HG03064 (cell line): ENCODE measurements around the gene HS6ST2.
"Not testable (repeated sequence)": the region's sequence is repeated elsewhere in the genome, so short reads cannot be mapped to it uniquely, and the experiment has no call there.

Experiments
- ATAC-seq: cut with Tn5 transposase; IDR thresholded peaks from one replicate; pipeline ENCODE4 v1.9.1; 2021; ENCODE audit warnings: low read depth; ENCODE audit not compliant: unreplicated experiment

The HS6ST2 gene

DNA sequence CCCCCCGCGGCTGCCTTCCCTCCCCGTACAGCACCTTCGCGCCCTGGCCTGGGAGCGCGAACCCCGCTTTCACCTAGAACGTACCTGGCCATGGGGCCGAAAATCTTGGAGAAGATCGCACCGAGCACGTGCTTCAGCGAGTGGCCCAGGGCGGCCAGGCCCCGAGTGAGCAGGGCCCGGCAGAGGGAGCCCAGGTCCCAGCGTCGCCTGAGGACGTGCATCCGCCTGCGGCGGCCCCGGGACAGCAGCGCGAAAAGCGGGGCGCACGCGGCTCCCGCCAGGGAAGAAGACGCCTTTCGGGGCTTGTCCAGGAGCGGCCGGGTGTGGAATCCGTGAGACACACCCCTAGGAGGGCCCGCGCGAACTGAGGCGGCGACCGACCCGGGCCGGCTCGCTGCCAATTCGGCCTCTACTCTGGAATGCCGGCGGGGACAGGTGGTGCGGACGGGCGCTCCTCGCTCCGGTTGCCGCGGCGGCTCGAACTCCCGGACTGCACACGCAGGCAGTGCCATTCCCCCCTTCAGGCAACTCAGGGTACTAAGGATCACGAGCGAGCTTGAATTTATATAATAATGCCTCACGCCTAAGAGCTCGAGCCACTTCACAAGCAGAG is at the start of gene HS6ST2:
Gene HS6ST2 (minus strand): TSS at position 539 of the 613 bp plus-strand sequence.
- ATAC-seq: no peak

DNA sequence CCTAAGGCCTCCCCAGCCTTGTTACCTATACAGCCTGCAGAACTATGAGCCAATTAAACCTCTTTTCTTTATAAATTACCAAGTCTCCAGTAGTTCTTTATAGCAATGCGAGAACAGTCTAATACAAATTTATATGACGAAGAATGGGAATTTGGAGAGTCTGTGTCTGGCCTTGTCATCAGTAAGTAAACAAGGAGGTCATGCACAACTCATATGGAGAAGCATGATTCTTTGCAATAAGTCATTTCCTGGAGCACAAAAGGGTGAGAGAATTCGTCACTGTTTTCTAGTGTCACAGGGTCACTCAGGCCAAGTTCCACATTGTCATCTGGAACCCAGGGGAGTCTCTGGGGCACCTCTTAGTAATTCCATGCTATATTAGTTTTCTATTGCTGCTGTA is 49.0 kb upstream of the HS6ST2 start:
- no peak for ATAC-seq

DNA sequence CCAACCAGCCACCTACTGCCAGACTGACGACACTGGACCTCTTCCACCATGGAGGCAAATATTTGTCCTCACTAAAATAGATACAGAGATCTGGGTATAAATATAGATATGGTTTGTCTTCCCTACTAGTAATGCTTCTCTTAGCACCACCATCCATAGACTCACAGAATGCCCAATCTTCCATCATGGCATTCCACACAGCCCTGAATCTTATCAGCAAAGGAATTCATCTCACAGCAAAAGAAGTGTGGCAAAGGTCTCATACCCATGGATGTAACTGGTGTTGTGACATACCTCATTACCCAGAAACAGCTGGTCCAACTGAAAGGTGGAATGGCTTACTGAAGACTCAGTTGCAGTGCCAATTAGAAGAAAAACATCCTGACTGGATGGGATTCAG is 47.2 kb upstream of the HS6ST2 start:
- ATAC-seq: no peak

DNA sequence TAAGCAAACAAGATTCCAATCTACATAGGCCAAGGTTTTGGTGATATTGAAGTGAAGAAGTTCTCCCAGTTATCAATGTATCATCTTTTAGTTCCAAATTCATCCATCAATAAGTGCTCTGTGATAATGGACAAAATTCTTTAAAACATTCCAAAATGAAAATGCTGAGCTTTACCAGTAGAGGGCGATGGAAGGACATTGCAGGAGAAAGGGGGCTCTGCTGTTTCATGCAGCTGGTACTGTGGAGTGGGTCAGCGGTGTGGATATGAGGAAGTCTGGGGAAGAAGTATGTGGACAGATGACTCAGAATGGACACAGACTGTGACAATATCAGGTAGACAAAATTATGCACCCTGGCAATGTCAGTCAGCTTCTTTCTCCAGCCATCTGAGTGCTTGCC is 46.6 kb upstream of the HS6ST2 start:
- ATAC-seq: no peak

DNA sequence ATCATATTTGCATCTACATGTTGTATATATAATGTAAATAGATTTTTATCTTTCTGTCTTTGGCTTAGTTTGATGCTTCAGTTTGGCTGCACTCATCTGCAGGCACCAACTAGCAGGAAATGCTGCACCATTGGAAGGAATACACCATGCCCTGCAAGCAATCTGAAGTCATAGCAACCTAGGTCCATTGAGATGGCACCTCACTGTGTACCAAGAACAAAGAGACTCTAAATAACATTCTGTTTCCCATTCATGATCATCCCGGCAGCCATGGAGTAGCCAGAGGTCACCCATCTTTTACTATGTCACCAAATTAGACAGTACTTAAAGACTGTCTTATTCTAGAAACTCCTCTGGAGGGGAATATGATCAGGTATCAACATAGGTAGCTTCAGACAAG is 40.8 kb upstream of the HS6ST2 start:
- ATAC-seq: no peak

DNA sequence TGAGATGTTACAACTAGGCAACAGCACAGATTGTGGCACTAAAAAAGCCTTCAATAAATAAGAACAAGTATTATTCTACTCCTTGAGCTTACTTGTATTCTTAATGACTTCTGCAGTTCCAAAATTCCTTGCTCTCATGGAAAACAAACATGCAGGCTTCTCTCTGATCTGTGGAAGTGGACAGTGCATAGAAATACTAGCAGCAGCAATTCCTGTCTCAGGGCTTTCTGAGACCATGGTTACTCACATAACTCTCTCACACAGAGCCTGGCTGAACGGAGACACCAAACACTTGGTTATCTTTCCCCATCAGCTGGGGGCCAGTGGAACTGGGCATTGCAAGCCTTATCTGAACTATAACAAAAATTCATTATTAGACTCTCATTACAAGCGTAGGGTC is 32.4 kb upstream of the HS6ST2 start:
- ATAC-seq: no peak

DNA sequence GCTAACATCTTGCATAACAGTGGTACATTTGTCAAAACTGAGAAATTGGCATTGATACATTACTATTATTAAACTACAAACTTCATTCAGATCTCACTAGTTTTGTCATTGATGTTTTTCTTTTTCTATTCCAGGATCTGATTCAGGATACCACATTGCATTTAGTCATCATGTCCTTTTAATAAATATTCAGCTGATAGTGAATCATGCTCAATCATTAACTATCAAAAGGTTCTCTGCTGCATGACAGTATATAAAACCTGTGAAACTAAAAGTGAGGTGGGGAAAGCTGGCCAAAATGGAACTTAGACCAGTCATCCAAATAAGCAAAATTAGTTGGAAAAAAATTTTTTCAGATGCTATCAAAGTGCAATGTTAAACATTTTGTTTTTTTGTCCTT is 28.1 kb upstream of the HS6ST2 start:
- ATAC-seq: no peak

DNA sequence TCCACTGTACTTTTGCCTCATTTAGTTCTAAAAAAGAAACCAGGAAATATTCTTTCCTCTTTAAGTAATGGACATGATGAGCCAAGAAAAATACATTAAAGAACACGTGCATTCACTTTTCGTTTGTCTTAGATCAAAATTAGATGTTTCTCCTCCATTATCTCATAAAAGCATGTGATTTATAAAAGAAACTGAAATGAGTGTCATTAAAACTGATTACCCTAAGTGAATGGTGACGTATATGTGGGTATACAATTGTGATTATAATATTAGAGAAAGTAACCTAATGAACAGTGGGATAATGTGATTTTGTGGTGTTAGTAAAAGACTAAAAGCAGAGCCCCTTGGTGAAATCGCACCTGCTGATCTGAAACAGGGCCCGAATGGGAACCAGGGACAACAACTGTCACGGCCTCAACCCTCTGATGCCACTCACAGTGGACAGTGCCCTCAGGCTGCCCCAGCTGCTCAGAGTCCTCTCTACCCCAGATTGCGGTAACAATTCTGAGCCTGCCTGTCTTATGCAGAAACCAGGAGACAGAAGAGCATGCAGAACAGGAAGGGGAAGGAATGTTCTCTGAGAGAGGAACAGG is 25.7 kb upstream of the HS6ST2 start:
- no peak for ATAC-seq

DNA sequence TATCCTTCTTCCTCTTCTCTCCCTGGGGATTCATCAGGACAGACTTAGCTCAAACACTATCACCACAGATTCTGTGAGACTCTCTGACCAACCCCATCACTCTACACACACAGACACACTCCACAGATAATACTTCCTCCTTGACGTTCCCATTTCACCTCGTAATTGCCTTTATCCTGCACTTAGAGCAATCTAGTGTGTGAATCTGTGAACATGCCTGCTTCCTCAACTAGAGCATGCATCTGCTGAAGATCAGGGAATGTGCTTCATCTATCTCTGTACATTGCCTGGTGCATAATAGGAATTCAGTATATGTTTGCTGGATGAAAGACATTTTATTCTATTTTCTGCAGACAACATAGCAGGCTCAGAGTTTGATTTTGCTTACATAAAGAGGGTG is 25.1 kb upstream of the HS6ST2 start:
- no peak for ATAC-seq

DNA sequence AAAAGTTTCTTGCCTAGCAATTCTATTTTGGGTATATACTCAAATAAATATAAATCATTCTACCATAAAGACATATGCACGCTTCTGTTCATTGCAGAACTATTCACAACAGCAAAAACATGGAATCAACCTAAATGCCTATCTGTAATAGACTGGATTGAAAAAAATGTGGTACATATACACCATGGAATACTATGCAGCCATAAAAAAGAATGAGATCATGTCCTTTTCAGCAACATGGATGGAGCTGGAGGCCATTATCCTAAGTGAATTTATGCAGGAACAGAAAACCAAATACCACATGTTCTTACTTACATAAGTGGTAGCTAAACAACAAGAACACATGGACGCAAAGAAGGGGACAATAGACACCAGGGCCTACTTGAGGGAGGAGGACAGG is 21.6 kb upstream of the HS6ST2 start:
- not testable (repeated sequence) for ATAC-seq

DNA sequence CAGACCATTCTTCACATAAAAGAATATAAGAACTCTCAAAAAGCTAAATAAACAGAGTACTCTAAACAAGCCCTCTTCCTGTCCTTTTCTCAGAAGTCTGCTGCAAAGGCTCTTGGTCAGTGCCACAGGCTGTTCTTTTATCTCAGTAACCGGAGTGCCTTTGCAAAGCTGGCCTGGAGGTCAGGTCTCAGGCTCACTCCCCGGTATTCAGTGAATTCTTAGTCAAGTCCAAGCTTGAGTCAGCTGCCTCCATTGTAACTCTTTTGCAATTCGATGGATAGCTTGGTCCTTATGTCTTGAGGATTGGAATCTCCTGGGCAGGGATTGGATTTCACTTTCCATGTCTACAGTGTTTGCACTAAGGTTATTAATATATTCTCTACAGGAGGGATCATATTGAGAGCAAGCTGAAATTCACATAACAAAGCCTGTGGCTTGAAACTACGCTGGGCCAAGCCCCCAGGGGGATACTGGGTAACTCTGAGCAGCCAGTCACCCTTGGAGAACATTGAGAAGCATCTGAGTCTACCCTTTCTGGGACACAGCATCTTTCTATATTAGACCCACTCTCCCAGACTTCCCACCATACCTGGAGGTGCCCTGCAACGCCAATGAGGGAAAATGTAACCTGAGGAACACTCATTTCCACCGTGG is 10.0 kb upstream of the HS6ST2 start:
- no peak for ATAC-seq

DNA sequence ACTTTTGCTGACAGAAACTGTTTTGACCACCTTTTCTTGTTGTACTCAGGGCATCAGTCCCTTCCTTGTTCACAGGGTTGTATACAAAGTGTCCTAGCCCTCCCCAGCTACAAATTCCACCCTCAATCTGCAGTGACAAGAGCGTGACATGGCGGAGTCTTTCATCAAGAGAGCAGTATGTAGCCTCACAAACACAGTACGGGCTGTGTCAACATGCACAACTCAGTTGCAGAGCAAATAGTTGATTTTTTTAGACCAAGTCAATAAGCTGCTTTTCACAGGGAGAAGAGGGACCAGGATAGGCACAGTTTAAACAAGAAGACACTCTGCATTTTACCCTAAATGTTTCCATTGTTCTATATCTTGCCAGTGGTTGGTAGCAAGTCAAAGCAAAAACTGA is 8.6 kb upstream of the HS6ST2 start:
- no peak for ATAC-seq

DNA sequence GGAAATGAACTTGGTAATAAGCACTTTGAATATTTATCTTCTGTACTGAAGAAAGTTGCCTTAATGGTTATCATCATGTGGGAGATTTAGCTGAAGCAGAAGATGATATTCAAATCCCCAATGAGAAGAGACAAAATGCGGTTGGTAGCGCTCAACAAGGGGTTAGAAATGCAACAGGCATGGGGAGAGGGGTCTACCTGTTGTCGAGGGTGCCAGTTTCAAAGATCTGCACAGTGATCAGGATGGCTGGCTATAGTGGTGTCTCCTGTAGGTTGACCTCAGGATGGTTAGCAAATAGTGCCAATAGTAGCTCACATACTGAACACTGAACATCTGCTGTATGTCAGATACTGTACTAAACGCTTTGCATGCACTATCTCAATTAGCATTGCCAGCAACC is 7.0 kb upstream of the HS6ST2 start:
- ATAC-seq: no peak

DNA sequence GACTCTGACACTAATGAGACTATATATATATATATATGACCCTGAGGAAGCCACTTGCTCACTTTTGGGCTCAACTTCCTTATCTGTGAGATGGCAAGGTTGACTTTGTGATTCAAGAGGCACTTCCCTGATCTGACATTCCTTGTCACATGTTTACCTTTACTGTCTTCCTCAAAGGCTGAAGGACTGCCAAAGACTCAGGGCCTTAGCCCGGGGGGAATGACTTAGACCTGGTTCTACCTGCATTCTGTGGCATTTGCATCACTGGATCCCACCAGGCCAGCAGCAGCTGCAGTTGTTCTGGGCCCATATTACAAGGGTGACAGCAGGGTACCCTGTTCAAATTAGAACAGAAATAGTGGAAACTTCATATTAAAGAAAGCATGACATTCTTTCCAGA is 3.1 kb upstream of the HS6ST2 start:
- no peak for ATAC-seq

DNA sequence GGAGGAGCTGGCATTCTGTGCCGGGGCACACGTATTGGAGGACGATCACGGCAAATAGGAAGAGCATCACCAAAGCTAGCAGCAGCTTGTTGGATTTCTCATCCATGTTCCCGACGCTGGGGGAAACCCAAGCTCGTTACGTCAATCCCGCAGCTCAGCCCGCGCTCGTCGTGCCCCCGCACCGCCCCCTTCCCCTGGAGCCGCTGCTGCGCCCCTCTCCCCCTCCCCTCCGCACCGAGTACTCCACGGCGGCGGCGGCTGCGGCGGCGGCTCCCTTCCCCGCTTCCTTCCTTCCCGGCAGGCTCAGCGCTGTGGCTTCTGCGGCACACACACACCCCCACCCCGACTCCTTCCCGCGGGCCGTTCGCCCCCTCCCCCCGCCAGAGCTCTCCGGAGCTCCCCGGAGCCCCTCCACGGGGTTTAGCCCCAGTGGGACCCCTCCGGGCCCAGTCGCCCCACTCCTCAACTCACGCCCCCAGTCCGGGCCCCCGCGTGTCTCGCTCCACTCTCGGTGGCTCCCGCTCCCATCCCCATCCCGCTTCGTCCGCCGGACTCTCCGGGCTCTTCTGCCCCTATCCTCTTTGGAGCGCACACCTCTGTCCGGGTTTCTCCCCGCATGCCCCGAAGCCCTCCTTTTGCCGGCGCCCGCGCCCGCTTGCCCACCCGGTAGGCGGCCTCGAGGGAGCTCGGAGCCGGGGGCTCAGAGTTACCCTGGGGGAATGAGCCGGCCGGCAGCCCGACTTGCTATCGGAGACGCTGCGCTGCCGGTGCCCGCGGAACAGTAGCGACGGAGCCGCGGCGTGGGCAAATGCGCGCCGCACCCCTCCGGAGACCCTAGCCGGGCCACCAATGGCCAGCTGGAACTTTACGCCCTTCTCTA is 978 bp downstream of the HS6ST2 start:
- no peak for ATAC-seq

DNA sequence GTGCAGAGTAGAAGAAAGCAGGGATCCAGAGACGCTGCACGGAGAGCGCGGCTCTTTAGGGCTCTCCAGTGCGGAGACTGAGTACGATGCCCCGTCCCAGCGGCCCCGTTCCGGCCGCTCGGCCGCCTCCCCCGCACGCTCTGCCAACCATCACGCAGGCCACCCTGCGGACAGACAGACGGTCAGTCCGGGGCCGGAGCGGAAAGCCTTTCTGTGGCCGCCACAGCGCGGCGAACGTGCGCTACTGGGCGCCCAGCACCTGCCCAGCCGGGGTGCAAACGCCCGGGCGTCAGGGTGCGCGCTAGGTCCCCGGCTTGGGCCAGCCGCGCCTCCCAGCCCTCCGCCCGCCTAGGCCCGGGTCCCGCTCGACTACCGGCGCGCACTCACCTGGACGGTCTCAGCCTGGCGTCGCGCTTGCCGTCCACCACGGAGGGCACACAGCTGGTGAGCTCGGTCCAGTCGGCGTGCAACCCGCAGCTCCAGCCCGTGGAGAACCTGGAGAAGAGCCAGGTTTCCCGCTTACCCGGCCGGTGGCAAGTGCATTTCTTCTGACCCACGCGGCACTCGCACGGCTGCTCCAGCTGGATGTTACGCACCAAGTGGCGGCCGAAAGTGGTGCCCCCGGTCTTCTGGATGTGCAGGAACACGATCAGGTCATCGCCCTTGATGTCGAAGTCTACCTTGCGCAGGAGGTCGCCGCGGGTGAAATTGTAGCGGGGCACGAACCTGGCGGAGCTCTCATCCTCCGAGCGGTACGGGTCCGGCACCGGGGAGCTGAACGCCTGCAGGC is 1.8 kb downstream of the HS6ST2 start:
- ATAC-seq: no peak

DNA sequence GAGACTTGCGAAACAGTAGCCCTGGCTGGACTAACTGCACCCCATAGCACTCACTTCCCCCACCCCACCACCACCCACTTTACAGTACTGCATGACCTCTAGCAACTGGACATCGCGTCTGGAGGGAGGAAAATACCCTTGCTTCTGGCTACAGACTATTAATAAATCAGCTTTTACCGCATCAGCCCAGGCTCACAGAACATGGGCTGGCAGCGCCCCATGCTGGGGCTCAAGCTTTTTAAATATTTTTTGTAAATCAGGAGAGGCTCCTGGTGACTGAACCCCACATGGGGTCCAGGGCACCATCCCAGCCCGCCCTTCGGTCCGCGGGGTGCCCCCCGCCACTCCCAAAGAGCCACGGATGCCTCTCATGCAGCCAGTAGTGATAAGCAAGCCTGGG is 2.7 kb downstream of the HS6ST2 start:
- ATAC-seq: no peak

DNA sequence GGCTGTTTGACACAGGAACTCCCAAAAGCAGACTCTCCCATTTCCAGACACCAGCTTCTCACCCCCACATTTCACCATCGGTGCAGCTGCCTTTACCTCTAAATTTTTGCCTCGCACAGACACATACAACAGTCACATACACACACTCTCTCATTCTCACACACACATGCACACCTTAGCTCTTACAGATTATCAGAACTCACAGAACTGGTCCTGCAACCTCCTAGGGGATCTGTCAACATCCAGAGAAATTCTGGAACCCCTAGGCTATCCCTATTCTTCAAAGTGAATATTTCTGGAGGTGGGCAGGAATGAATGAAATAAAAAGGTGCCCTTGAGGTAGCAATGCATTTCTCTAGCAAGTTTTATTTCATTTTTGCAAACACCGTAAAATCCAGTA is 4.1 kb downstream of the HS6ST2 start:
- ATAC-seq: no peak

DNA sequence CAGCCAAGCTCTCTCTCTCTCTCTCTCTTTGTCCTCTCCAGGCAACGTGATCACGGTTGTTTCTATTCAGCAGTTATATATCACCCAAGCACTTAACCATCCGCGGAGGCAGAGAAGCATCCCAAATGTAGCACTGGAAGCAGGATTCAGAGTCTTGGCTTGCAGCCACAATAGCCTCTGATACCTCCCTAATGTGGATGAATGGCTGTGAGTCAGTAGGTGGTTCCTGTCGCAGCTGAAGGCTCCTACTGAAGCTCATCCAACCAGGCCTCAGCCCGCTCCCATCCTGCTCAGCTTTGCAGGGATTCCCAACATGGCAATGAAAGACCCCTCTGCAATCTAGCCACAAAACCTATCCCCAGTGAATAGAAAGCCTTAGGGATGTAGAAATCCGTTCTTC is 5.1 kb downstream of the HS6ST2 start:
- ATAC-seq: no peak

DNA sequence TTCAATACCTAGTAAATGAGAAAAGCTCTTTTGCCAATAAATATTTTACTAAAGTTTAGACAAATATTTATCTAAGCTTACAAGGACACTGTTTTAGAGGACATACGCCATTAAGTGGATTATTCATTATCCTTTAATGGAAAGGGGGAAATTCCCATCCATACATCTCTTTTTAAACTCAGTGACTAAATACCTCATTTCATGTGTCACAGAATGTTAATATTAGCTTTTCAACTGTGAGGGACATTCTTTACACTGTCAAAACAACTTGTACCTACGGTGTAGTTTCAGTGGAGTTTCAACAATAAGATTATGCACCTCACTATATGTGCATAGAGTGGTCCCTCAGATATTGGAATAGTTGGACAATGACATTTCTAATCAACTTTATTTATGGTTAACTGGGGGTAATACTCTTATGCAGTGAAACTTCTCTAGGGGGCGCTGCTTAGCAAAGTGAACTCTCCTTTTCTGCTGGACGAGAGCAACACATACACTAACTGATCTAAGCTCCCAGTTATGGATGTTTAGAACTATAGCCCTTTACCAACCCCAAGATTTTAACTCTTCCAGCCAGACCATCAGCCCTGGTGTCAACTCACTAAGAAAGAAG is 9.7 kb downstream of the HS6ST2 start:
- no peak for ATAC-seq
